T-helper 9 cell (primary cell): ENCODE data around the gene SLC22A2.

Source experiments
- DNase-seq: peaks from one replicate; pipeline ENCODE4 v3.0.0-alpha.2; 2020

SLC22A2 gene

DNA sequence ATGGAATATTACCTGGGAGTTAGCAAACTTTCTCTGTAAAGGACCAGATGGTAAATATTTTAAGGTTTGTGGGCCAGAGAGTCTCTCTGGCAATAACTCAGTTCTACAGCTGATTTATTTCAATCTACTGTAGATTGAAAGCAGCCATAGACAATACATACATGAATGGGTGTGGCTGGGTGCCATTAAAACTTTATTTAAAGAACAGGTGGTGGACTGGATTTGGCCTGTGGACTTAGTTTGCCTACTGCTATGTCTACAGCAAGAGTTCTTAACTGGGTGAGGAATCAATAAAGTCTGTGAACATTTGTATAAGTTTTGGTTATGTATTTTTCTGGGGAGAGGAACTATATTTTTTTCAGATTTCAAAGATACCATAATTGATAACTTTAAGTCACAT is 55.1 kb downstream of the SLC22A2 start:
- DNase-seq: no peak

DNA sequence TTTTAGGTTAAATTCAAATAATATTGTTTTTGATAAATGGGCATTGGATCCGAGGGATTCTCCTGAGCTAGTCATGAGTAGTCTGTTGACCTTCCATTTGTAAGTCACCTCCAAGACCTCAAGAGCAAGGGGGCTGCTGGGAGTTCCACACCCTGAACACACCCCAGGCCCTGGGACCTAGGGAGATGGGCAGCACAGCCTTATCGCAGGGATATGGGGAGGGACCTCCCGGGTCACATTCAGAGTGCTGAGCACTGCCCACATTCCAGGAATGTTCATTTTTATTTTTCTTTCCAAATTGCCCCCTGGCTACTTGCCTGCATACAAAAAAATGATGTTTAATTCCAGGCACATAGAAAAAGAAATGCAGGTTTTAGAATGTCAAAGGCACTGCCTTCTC is 55.5 kb downstream of the SLC22A2 start:
- no peak for DNase-seq

DNA sequence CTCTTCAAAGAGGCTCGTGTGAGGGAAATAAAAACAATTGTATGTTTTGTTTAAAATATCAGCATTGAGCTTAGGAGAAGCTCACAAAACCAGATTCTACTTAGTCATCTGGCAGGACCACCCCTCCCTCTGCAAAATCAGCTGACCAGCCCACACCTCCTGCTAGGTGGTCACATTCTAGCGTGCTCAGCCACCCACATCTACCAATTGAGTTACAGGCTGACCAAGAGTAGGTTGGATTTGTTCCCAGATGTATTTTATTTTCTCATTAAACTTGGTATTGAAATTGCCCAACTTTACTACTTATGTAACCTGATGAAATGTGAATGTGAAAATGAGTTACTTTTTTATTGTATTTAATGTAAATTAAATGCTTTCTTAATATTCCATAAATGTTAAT is 56.2 kb downstream of the SLC22A2 start:
- no peak for DNase-seq

DNA sequence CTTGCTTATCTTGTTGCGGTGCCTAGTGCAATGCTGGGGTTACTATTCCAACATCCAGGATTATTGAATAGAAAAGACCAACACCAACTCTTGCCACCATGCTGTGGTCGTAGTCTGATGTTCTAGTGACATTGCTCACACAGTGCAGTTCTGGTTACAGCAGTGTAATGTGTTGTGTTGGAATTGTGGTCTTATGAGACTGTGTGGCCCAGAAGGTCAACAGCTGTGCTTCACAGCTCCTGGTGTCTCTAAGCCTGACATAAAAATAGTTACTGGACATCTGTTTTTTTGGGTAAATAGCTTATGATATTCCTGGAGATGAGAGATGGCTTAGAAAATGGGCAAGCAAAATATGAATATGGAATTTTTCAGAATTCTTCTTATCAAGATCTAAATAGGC is 57.6 kb downstream of the SLC22A2 start:
- no peak for DNase-seq

DNA sequence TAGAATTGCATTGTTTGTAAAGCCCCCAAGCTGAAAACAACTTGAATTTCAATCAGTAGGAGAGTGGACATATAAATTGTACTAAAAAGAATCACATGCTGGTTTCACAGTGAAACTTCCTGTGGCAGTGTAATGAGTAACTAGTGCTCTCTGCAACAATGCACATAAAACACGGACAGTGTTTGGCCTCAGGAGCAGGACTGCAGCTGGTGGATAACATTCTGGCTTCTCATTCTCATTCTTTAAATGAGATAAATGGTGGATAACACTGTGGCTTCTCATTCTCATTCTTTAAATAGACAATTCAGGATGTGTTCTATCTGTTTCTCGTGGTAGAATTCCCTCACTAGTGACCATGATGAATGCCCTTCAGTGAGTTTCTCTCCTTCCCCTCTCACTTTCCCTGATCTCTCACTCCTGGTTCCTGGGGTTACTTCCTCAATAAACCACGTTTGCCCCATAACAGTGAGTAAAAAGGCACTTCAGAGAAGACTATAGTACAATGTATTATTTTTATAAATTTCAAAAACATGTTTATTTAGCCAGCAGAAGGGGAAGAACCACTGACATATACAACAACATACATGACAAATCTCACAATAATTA is 59.9 kb downstream of the SLC22A2 start:
- no peak for DNase-seq

DNA sequence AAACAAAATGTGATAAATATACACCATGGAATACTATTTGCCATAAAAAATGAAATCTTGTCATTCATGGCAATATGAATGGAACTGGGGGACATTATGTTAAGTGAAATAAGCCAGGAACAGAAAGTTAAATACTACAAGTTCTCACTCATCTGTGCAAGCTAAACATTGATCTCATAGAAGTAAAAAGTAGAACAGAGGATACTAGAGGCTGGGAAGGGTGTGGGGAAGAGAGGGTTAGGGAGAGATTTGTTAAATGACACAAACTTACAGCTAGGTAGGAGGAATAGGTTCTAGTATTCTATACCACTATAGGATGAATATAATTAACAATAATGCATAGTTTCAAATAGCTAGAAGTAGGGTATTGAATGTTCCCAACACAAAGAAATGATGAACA is 61.0 kb downstream of the SLC22A2 start:
- no peak for DNase-seq

DNA sequence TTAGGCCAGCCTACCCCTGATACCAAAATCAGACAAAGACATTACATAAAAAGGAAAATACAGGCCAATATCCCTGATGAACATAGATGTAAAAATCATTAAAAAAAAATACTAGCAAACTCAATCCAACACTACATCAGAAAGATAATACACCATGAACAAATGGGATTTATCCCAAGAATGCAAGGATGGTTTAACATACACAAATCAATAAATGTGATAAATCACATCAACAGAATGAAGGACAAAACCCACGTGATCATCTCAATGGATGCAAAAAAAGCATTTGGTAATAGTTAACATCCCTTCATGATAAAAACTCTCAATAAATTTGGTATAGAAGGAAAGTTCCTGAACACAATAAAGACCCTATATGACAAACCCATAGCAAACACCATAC is 63.8 kb downstream of the SLC22A2 start:
- no peak for DNase-seq

DNA sequence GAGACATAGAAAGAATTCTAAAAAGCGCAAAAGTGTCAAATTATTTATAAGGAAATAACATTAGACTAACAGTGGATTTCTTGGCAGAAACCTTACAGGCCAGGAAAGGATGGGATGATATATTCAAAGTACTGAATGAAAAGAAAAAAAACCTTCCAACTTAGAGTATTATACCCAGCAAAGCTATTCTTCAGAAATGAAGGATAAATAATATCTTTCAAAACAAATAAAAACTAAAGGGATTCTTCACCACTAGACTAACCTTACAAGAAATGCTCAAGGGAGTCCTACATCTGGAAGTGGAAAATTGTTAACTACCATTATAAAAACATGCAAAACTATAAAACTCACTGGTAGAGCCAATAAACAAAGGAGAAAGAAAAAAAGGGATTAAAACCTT is 65.8 kb downstream of the SLC22A2 start:
- no peak for DNase-seq

DNA sequence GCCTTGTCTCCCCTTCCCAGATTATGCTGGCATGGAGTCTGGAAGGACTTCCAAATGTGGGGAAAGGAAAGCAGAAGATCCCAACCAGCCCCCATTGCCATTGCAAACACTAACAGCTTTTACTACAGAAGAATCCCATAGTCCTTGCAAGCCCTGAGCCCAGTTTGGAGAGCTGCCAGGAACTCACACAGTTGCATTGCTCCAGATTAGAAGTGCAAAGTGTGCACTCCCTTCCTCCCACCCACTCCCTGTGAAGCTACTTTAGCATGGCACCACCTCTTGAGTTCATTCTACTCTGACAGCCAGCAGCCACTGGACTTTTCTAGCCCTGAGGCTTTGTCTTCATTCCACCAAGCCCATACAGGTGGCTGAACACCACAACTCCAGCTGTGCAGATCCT is 67.6 kb downstream of the SLC22A2 start:
- DNase-seq: no peak

DNA sequence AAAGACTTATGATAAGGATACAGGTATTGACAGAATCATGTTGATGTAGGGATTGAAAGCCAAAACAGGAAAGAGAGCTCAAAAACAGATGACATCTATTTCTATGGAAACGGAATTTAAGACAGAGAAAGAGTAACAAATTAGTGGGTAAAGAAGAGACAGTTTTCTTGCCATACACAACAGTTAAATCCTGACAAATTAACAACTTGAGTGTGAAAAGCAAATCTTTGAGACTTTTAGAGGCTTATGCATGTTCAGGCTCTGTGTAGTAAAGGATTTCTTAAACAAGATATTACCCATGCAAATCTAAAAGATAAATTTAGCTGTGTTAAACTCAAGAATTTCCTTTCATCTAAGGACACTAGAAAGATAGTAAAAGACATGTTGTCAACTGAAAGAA is 68.5 kb downstream of the SLC22A2 start:
- no peak for DNase-seq

DNA sequence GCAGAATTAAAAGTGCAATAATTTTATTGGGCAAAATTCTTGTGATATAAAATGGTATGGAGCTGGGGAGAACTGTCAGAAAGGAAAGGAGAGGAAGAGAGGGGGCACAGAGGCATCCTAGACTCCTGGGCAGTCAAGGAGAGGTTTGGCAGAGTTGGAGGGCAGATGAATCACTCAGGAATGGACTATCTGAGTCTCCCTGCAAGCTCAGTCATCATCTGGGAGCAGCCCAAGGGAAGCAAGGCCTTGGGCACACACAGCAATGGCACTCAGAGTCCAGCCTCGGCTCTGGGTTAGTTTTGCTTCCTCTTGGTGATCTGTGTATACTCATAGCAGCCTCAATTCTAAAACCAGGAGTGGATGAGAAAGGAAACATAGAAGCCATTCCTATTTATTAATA is 69.8 kb downstream of the SLC22A2 start:
- no peak for DNase-seq

DNA sequence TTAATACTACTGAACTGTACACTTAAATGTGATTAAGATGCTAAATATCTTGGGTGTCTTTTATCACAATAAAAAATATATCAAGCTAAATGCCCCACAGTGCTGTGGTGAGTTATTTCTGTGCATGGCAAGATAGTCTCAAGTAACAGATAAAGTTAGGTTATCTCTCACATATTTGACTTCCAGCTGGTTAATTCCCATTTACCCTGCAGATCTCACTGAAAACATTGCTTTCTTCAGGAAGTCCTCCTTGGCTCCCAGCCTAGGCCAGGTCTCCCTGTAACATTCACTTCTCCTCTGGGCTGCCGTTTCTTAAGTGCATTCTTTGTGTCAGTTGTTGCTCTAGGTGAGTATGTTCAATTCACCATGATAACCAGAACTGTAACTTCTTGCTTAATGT is 77.9 kb downstream of the SLC22A2 start:
- no peak for DNase-seq

DNA sequence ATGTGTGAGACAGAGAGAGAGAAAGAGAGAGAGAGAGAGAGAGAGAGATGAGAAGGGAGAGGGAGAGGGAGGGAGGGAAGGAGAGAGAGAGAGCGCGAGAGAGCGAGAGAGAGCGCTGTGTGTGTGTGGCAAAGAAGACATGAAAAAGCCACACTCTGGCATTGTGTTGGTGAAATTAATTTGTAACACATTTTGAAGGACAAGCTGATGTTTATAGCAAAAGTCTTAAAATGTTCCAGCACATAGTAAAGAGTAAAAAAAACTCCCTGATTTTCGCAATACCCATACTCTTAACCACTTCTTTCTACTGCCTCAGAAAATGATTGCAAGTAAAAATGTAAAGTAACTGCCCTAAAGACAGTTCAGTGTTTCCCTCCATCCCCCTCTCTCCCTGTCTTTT is 80.3 kb downstream of the SLC22A2 start:
- no peak for DNase-seq

DNA sequence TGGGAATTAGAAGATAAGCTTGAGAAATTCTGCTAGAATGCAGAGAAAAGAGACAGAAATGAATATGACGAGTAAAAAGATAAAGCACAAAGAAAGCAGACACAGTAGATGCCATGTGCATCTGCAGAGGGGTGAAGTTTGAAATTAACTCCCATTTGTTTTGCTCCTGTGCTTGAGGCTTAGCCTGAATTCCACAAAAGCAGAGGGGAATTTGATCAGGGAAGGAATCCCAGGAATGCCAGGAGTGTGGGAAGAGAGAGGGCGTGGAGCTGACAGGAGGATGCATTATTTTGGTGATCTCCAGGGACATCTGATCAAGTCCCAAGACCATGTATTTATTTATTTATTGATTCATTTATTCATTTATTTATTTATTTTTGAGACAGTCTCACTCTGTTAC is 81.4 kb downstream of the SLC22A2 start:
- DNase-seq: no peak

DNA sequence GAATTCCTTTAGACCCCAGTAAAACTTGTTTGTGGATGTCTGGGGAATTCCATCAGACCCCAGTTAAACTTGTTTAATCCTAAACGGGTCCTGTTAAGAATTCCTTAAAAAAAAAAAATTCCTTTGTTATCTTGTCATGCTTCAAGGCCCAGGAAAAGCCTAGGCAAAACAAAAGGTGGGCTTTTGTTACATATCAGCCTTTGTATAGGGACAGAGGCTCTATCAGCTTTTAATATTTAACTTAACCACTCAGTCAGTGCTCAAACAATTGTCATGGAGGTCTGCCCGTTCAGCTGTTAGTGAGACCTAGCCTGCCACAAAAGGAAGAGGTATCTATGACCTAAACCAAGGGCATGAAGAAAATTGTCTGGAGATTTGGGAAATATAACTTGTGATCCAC is 83.9 kb downstream of the SLC22A2 start:
- no peak for DNase-seq

DNA sequence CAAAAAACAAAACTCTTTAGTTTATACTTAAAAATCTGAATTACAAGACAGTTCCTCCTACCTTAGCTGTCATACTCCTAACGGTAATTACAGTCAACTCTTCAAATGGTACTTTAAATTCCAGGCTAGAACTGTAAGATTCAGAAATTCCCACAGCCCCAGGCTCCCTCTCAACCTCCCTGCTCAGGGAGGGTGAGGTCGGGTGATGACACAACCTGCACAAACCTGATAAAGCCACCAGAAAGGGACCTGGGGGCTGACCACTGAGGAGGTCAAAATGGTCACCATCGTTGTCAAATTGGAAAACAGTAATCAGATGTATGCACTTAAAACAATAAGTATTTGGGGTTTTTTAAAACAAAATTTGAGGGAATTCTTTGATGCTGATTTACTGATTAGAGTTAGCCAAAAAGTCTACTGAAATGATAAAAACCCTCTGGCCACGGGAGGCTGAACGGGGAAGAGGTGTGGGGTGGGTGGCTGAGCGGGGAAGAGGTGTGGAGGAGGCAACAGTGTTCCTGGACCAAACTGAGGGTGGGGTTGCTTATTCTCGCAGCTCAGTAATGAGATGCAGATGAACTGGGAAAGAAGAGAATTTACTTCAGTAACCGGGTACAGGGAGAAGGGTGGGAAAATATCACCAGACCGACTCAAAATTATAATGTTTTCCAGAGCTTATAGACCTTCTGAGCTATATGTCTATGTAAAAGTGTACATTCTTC is 84.7 kb downstream of the SLC22A2 start:
- no peak for DNase-seq

DNA sequence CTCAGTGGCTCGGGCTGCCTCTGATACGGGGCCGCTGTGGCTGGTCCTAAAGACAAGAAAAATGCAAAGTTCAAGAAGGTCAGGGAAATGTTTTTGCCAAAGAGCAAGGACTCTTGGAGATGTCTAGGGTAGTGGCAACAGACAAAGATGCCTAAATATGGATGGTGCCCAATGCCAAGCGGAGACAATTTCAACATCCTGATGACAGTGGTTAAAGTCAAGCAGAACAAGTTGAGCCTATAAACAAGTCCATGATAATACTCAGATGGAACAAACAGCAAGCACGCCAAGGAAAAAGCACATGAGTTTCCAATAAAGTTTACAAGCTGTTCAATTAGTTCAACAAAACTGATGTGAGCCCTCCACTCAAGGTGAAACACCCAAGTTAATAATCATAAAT is 85.9 kb downstream of the SLC22A2 start:
- DNase-seq: no peak

DNA sequence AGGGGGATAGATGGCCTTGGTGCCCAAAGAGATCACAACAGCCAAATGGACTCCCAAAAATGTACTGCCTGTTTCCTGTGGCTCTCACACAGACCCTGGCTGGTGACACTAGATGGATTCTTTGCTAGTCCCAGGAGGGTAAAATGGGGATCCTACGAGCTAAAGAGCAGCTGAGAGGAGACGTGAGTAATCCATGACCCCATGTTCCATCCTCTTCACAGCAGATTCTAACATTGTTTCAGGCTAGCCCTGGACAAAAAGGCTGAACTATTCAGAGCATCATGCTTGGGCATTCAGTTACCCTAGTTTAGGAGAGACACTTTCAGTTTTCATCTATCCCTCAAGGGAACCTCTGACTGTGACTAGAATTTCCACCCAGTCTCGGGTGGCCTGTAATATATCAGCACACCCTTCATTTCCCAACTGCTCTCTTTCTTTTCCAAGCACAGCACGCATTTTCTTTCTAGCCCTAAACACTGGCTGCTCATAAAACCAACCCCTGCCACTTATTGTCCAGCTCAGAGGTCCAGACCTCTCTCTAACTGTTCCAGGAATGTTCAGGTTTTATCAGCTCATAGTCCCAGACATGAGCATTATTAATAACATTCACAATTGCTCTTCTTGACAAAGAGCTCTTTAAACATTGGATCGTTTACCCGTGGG is 88.5 kb downstream of the SLC22A2 start:
- no peak for DNase-seq

DNA sequence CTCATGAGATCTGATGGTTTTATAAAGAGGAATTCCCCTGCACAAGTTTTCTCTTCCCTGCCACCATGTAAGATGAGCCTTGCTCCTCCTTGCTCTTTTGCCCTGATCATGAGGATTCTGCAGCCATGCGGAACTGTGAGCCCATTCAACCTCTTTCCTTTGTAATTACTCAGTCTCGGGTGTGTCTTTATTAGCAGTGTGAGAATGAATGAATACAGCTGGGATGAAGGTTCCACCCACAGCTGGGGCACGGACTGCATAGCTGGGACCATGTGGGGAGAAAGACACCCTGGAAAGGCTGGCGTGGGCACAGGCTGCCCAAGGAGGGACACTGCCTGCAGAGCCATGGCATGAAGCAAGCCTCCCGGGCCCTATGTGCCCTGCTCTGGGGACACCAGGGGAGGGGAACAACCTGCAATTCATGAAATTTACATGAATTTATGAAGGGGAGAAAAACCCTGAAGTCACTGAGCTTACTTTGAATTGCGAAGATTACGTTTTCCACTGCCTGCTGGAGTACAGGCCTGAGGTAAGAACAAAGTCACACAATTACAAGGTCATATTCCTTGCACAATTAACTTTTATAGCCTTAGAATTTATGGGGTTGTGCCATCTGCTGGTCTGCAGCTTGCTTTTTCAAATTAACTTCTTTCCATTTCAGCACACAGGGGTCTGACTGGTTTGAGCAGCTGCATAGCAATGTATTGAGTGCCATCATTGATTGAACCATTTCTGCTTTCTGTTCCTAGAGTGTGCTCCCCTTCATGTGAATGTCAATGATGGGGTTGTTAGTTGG is 90.8 kb downstream of the SLC22A2 start:
- DNase-seq: no peak
